Measurements from ENCODE around the gene HOXC5.

Gene HOXC5

GRCh38 chr12:54008260-54008552 is 24.6 kb upstream of the HOXC5 start:
- no peak for DNase-seq

DNA sequence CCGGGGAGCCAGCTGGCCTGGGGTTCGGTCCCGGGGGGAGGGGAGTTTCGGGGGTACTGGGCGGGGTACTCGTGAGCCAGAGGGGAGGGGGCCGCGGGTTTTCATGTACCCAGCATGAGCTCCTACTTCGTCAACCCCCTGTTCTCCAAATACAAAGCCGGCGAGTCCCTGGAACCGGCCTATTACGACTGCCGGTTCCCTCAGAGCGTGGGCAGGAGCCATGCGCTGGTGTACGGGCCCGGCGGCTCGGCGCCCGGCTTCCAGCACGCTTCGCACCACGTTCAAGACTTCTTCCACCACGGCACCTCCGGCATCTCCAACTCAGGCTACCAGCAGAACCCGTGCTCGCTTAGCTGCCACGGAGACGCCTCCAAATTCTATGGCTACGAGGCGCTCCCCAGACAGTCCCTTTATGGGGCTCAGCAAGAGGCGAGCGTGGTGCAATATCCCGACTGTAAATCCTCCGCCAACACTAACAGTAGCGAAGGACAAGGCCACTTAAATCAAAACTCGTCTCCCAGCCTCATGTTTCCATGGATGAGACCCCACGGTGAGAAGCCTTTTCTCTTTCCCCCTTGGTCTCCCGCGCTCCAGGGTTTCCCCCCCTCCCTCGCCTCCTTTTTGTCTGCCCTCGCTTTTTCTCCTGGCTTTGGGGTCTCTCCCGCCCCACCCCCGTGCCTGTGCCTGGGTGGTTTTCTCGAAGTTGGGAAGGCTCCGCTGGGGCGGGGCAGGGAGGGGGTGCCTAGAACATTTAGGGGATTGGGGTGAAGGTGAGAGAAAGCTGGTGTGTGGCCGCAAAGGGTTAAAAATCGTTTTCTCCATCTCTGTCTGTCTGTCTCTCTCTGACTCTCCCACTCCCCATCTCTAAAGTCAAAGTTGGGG is 23.4 kb upstream of the HOXC5 start:
- DNase-seq: no peak

GRCh38 chr12:54010053-54010971 is 22.5 kb upstream of the HOXC5 start:
- DNase-seq: no peak

GRCh38 chr12:54010972-54011664 is 21.7 kb upstream of the HOXC5 start:
- no peak for DNase-seq

- DNase-seq: no peak
Measured at GRCh38 chr12:54011665-54012532, 21.0 kb upstream of the HOXC5 start.

- no peak for DNase-seq
Measured at GRCh38 chr12:54012631-54013409, 20.0 kb upstream of the HOXC5 start.

- DNase-seq: no peak
Measured at GRCh38 chr12:54014377-54015017, 18.4 kb upstream of the HOXC5 start.

DNA sequence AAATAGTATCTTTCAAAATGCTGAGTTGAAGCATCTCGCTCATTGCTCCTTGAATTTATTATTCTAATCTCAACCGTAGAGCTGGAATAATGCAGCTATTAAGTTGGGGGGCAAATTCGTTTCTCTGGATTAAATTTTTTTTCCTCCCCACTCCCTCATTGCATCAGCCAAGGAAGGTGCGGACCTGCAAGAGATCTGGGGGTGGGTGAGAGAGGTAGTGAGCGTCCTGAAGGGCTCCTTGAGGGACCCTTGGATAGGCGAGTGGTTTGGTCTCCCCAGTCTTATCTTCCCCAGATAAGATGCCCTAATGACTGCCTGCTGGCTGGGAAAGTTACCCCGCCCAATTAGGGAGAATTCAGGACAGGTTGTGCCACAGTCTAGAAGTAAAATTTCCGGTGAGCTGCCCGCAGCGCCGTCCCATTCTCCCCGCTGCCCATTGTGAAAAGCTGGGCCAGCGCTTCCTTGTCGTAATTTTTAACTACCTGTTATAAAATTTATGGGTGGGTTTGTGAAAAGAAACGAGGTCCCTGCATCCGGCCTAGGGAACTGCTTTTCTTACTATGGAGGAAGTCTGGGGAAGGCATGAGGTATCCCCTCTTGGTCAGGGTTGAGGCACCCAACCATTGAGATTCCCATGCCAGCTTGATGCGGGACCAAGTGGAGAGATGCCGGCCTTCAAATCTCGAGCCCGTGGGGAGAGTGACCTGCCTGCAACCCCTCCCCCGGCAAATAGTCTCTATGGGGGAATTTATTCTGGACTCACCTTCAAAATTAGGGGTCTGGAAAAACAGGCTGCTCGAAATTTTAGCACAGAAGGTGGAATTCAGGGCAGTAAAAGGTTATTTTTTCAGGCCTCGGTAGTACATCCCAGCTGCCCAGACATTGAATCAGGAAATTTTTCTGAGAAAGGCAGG is 17.6 kb upstream of the HOXC5 start:
- DNase-seq: no peak

DNA sequence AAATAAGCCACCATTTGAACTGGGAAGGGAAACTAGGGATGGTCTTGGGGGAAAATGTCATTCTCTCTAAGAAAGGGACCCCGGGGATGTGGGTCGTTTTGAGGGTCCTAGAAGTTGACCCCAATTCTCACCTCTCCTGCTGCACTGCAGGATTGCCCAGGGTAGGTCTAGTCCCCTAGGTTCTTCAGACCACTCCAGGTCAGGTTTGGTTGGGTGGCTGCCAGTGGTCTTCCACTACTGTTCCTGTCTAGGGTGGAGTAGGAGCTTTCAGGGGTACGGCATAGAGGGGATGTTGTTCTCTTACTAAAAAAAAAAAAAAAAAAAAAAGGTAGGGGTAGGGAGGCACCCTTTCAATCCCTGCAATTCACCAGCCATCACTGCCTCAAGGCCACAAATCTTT is 16.8 kb upstream of the HOXC5 start:
- DNase-seq: no peak

- DNase-seq: no peak
Measured at GRCh38 chr12:54016478-54016964, 16.3 kb upstream of the HOXC5 start.

- DNase-seq: no peak
Measured at GRCh38 chr12:54017027-54017788, 15.6 kb upstream of the HOXC5 start.

- peak; percentile 83 for DNase-seq
Measured at GRCh38 chr12:54017878-54018467, 14.9 kb upstream of the HOXC5 start.

GRCh38 chr12:54018468-54018984 is 14.3 kb upstream of the HOXC5 start:
- no peak for DNase-seq

DNA sequence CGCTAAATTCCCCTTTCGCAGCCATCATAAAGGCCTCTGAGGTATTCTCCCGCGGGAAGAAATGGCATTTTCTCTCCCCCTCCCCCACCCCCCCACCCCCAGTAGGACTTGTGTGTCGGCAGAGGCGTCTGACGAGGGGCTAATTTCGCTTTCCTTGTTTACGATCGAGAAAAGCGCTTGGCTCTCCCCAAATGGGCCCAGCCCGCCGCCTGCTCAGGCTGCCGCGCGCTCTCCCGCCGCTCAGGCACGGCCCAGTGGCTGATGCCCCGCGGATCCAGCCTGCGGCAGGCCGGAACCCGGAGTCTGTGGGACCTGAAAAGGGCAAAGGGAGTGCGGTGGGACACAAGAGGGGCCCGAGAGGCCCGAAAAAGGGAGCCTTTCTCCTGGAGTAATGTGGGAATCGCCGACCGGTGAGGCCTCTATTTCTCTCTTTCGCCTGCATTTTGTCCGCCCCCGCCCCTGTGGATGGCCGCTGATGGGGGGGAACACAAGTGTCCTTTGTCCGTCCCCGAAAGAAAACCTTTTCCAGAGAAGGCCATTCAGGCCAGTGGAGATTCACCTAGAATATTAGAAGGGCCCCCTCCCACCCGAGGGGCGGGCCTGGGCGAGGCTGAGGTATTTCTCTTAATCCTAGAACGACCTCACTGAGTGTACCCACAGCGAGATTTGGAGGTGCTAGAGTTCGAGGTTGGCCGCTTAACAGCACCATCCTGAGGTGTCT is 13.6 kb upstream of the HOXC5 start:
- DNase-seq: no peak

DNA sequence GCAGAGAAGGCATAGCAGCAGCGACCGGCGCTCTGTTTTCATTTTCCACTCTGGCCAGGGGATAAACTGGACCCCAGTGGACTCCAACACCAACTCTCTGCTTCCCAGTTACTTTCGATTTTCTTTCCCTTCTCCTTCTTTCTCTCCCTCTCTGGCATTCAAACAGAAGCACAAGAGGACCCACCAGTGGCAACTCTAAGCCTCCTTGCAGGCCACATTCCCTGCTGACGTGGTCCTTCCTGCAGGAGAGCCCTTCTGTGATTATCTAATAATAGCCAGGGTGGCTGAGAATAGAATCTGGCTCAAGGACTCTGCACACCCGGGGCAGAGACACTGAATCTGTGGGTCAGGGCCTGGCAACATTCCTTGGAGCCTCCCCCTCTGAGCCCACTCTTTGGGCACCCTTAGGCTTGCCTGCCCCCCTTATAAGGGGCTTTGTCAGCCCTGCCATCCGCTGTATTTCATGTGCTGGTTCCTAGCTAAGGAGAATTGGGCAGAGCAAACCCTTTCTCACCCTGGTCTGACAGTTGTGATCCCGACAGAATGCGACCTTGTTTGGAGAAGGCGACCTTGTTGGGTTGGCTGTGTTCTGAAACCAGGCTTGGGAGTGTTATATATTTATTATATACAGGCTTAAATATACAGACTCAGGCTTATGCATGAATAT is 12.8 kb upstream of the HOXC5 start:
- no peak for DNase-seq

GRCh38 chr12:54020591-54021405 is 12.1 kb upstream of the HOXC5 start:
- DNase-seq: no peak

Measured in CD4-positive, alpha-beta T cell treated with Interleukin-10 for 1 hour (primary cell).